Fibroblast of lung (primary cell): Measurements from ENCODE around the gene MYOZ2.

Source experiments
- EZH2 ChIP-seq: IDR thresholded peaks from 2 replicates; pipeline ENCODE4 v1.5.1; 2012; ENCODE audit warnings: low read length, control low read depth, mild to moderate bottlenecking; ENCODE audit errors: missing control alignments
- TF ChIP-seq, protein P1 (sequence below), 2 donors: IDR thresholded peaks in 1 of 2; conservative IDR thresholded peaks in 1 of 2; 1 replicate in 1 of 2; 2 replicates in 1 of 2; pipeline ENCODE4 v1.5.1; 2011 to 2012; ENCODE audit warnings: low read length in 2 of 2, control low read depth in 1 of 2, inconsistent platforms in 1 of 2, low read depth in 1 of 2, mild to moderate bottlenecking in 1 of 2

DNA sequence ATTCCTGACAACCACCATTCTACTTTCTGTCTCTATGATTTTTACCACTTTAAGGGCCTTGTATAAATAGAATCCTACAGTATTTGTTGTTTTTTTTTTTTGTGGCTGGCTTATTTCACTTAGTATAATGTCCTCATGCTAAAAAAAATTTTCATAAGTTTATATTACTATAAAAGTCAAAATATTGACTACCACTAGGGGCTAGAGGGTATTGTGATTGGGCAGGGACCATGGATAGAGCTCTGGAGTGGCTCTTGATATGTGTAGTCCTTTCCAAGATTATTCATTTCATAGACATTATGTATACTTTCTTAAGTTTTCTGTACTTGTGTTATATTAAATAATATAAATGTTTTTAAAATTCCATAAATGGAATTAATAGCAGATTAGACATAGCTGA lies 34.6 kb downstream of the MYOZ2 start:
- TF ChIP-seq, protein P1, sequence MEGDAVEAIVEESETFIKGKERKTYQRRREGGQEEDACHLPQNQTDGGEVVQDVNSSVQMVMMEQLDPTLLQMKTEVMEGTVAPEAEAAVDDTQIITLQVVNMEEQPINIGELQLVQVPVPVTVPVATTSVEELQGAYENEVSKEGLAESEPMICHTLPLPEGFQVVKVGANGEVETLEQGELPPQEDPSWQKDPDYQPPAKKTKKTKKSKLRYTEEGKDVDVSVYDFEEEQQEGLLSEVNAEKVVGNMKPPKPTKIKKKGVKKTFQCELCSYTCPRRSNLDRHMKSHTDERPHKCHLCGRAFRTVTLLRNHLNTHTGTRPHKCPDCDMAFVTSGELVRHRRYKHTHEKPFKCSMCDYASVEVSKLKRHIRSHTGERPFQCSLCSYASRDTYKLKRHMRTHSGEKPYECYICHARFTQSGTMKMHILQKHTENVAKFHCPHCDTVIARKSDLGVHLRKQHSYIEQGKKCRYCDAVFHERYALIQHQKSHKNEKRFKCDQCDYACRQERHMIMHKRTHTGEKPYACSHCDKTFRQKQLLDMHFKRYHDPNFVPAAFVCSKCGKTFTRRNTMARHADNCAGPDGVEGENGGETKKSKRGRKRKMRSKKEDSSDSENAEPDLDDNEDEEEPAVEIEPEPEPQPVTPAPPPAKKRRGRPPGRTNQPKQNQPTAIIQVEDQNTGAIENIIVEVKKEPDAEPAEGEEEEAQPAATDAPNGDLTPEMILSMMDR (conservative IDR thresholded peaks at IDR 0.05 in 1 of 2, IDR thresholded peaks at IDR 0.05 in 1 of 2; ENCODE audit: low read depth in 1 of 2, low read length in 2 of 2): no peak
- no peak for TF ChIP-seq EZH2
